Measurements from ENCODE around the gene MPC1L.
"Not testable (repeated sequence)": the region's sequence is repeated elsewhere in the genome, so short reads cannot be mapped to it uniquely, and the experiment has no call there.

The MPC1L gene

DNA sequence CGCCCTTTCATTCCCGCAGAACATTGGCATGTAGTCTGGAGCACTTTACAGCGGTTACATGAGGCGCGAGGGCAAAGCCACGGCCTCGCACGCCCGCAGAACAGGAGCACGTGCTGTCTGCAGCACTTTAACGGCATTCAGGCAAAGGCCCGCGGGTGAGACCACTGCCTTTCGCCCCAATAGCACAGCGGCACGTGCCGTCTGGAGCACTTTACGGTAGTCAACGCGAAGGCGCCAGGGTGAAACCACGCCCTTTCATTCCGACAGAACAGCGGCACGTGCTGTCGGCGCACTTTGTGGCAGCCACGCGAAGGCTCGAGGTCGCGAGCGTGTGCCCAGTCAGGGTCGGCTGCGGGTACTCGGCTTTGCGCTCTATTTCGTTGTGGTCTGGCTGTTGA lies at the start of gene MPC1L:
MPC1L (plus strand) TSS at position 290 of the 398 bp plus-strand sequence. CDS start 138 bp downstream, outside the sequence.
- no peak for DNase-seq (ENCODE audit: low spot score)

GRCh38 chrX:40573763-40574162 lies 49.5 kb upstream of the MPC1L start:
- DNase-seq (ENCODE audit: low spot score), result peak; percentile 23

- not testable (repeated sequence) for DNase-seq (ENCODE audit: low spot score)
These were observed 47.8 kb upstream of the MPC1L start for GRCh38 chrX:40575411-40575810.

- DNase-seq (ENCODE audit: low spot score), result no peak
These were observed 46.9 kb upstream of the MPC1L start for GRCh38 chrX:40576291-40576690.

- no peak for DNase-seq (ENCODE audit: low spot score)
These were observed 45.1 kb upstream of the MPC1L start for GRCh38 chrX:40578039-40578695.

- no peak for DNase-seq (ENCODE audit: low spot score)
These were observed 44.1 kb upstream of the MPC1L start for GRCh38 chrX:40579141-40579540.

GRCh38 chrX:40579900-40580536 lies 43.2 kb upstream of the MPC1L start:
- no peak for DNase-seq (ENCODE audit: low spot score)

- peak; percentile 90 for DNase-seq (ENCODE audit: low spot score)
These were observed 42.5 kb upstream of the MPC1L start, which contains the start of gene ATP6AP2 for GRCh38 chrX:40580537-40581335. TSS of gene ATP6AP2 (plus strand) at chrX:40580970. CDS start at chrX:40581066, 96 bp downstream.

- DNase-seq (ENCODE audit: low spot score), result no peak
These were observed 41.8 kb upstream of the MPC1L start for GRCh38 chrX:40581336-40581920.

- not testable (repeated sequence) for DNase-seq (ENCODE audit: low spot score)
These were observed 41.0 kb upstream of the MPC1L start for GRCh38 chrX:40582178-40582577.

GRCh38 chrX:40582811-40583210 lies 40.4 kb upstream of the MPC1L start:
- DNase-seq (ENCODE audit: low spot score), result no peak

DNA sequence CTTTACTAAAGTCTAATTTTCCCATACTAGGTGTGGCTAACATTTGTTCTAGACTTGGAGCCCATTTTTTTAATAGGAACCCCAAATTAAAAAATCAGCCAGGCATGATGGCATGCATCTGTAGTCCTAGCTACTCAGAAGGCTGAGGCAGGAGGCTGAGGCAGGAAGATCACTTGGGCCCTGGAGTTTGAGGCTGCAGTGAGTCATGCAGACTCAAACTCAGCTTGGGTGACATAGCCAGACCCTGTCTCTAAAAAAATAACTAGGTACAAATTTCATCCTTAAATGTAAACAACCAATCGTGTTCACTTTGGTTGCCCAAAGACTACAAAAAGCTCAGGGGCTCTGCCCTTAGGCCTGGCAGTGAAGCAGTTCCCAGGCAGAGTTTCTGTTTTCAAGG lies 35.6 kb upstream of the MPC1L start:
- DNase-seq (ENCODE audit: low spot score), result not testable (repeated sequence)

- DNase-seq (ENCODE audit: low spot score), result peak; percentile 45
These were observed 33.5 kb upstream of the MPC1L start for GRCh38 chrX:40589616-40590321.

- no peak for DNase-seq (ENCODE audit: low spot score)
These were observed 19.8 kb upstream of the MPC1L start for GRCh38 chrX:40603446-40603845.

- no peak for DNase-seq (ENCODE audit: low spot score)
These were observed 15.8 kb upstream of the MPC1L start for GRCh38 chrX:40607381-40607780.

GRCh38 chrX:40612511-40612910 lies 10.7 kb upstream of the MPC1L start:
- DNase-seq (ENCODE audit: low spot score), result no peak

GRCh38 chrX:40615976-40616375 lies 7.3 kb upstream of the MPC1L start:
- no peak for DNase-seq (ENCODE audit: low spot score)

GRCh38 chrX:40617566-40617965 lies 5.7 kb upstream of the MPC1L start:
- DNase-seq (ENCODE audit: low spot score), result no peak

DNA sequence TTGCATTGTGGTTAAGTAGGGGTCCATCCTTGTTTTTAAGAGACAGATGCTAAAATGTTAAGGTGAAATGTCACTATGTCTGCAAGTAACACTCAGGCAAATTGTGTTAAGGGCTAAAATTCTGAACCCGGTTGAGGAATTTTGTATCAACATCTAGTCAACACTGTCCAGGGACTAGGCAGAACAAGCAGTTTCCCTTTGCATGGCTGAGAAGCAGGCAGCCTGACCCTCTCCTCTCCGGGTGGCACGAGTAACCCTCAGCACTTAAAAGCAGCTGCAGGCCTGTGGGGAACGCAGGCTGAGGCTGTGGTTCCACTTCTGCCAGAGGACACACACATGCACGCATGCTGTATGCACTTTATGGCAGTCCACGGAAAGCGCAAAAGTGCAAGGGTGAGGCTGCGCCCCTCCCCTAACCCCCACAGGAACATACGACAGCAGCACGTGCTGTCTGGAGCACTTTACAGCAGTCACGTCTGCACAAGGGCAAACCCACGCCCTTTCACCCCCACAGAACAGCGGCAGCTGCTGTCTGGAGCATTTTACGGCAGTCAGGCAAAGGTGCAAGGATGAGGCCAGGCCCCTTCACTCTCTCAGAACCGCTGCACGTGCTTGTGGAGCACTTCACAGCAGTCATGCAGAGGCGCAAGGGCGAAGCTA lies 619 bp upstream of the MPC1L start:
- no peak for DNase-seq (ENCODE audit: low spot score)

DNA sequence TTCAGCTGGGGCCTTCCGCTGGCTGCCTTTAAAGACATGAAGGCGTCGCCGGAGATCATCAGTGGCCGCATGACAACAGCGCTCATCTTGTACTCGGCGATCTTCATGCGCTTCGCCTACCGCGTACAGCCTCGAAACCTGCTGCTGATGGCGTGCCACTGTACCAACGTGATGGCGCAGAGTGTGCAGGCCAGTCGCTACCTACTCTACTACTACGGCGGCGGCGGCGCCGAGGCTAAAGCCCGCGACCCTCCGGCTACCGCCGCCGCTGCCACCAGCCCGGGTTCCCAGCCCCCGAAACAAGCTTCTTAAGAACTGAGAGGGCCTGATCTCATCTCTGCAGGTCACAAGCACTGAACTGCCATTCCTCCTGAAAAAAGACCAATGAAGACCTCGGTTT lies 437 bp downstream of the MPC1L start:
- no peak for DNase-seq (ENCODE audit: low spot score)

DNA sequence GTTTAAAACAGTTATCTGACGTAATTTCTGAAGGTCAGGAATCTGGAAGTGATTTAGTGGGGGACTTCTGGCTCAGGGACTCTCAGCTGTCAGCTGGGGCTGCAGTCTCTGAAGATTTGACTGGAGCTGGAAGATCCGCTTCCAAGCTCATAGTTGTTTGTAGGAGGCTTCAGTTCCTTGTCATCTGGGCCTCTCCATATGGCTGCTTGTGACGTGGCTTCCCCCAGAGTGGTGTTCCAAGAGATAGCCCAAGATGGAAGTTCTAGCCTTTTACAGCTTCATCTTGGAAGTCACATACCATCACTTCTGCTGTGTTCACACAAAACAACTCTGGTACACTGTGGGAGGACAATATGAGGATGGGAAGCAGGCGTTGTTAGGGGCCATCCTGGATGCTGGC lies 2.1 kb downstream of the MPC1L start:
- DNase-seq (ENCODE audit: low spot score), result no peak

All from CD4-positive, alpha-beta T cell treated with Interleukin-6 at 100 ng/mL for 8 hours (primary cell).